Right atrium auricular region (tissue), 2 donors: ENCODE results near the gene ASTN2. TPM values are rescaled to one million over a fixed set of nuclear protein-coding genes. Genes with fewer than 3 reads are reported as not detected.

Experiments used
- DNase-seq: peaks from one replicate; pipeline ENCODE4 v3.0.0-alpha.2; 2019; ENCODE audit warnings: low spot score
- H3K27ac ChIP-seq, 2 donors: fragments of 200-600 bp; sonication (generic); 1 replicate in 1 of 2; 2 replicates in 1 of 2; pipeline ENCODE4 v1.5.1; 2016 to 2019
- H3K27me3 ChIP-seq, 2 donors: fragments of 200-600 bp; sonication (generic); one replicate each; pipeline versions ENCODE4 v1.5.1 to v1.6.0; 2017 to 2019
- H3K36me3 ChIP-seq: fragments of 200-600 bp; sonication (generic); one replicate; pipeline ENCODE4 v1.5.1; 2016
- H3K4me1 ChIP-seq, 2 donors: fragments of 200-600 bp; sonication (generic); one replicate each; pipeline versions ENCODE4 v1.5.1 to v1.6.0; 2017 to 2019
- H3K4me3 ChIP-seq, 2 donors: fragments of 200-600 bp; sonication (generic); 1 replicate in 1 of 2; 2 replicates in 1 of 2; pipeline ENCODE4 v1.5.1; 2017 to 2019; ENCODE audit warnings: mild to moderate bottlenecking in 1 of 2, moderate library complexity in 1 of 2
- H3K9me3 ChIP-seq, 2 donors: fragments of 200-600 bp; sonication (generic); one replicate each; pipeline ENCODE4 v1.5.1; 2019
- total RNA-seq, 2 donors: library from RNA; depleted of rRNA; stranded (reverse); fragments of >200 nt; gene quantifications; one replicate each; pipeline ENCODE4 v1.1.0, GENCODE V29; 2016
- TF ChIP-seq, protein P1 (sequence below), 2 donors: fragments of 200-600 bp; sonication (generic); IDR thresholded peaks; one replicate each; pipeline ENCODE4 v1.5.1; 2019; ENCODE audit warnings: antibody characterized with exemption in 2 of 2

The ASTN2 gene
- total RNA-seq, 2 donors from 2014 or later, result 11.1 to 32.2 TPM

DNA sequence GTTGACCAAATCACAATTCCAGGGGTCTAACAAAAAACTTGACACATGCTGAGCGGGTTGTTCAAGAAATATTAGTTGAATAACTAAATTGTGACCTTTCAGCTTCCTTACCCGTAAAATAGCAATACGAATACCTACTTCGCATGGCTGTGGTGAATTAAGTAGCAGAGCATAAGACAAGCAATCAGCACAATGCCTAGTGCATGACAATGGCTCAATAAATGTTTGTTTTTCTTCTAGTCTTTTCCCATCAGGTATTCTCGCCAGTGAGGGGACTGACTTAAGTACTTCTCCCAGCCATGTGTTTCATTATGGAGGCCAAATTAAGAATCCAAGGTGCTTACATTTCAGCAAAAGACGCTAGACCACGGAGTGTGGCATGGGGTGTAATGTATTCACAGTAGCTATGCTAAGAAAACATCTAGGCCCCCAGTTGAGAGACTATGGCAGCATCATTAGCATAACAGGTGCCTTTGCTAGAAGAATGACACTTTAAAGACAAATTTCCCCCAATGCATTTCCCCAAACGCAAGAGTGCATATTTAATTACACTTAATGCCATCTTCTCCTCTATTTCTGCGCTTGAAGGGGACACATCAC is 145.9 kb downstream of the ASTN2 start:
- Histone ChIP-seq H3K4me1 (no peaks in the 10 kb centered on the region), H3K36me3 (no peaks in the 10 kb centered on the region), H3K9me3 (no peaks in the 10 kb centered on the region), H3K4me3 (no peak overlapping the region), H3K27ac (peak overlapping the region in 1 of 2 donors; percentile 81), H3K27me3 (no peaks in the 10 kb centered on the region)
- no peak for DNase-seq
- TF ChIP-seq, protein P1, sequence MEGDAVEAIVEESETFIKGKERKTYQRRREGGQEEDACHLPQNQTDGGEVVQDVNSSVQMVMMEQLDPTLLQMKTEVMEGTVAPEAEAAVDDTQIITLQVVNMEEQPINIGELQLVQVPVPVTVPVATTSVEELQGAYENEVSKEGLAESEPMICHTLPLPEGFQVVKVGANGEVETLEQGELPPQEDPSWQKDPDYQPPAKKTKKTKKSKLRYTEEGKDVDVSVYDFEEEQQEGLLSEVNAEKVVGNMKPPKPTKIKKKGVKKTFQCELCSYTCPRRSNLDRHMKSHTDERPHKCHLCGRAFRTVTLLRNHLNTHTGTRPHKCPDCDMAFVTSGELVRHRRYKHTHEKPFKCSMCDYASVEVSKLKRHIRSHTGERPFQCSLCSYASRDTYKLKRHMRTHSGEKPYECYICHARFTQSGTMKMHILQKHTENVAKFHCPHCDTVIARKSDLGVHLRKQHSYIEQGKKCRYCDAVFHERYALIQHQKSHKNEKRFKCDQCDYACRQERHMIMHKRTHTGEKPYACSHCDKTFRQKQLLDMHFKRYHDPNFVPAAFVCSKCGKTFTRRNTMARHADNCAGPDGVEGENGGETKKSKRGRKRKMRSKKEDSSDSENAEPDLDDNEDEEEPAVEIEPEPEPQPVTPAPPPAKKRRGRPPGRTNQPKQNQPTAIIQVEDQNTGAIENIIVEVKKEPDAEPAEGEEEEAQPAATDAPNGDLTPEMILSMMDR (IDR thresholded peaks at IDR 0.05), result no peak

DNA sequence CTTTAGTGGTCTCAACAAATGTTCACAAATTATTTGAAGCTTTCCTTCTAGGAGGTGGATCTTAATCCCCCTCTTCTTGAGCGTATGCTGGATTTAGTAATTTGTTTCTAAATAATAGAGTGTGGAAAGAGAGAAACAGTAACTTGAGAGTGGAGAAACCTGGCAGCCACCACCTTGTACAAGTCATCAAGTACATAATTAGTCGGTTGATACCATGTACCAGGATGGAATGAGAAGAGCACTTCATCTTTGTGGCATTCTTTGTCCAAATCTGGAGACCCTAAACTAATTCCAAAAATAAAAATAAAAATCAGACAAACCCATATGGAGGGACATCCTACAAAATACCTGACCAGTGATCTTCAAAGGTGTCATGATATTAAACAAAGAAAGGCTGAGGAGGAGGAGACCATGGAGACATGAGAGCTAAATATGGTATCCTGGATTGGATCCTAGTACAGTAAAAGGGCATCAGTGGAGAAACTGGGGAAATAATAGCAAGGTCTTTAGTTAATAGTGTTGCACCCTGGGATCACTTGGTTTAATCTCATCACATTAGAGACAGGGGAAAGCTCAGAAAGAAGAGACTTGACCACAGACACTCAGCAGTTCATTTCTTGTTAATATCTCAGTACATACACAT is 147.9 kb downstream of the ASTN2 start:
- Histone ChIP-seq H3K4me3 (no peak overlapping the region), H3K36me3 (no peaks in the 10 kb centered on the region), H3K4me1 (no peaks in the 10 kb centered on the region), H3K9me3 (no peaks in the 10 kb centered on the region), H3K27ac (peak overlapping the region in 1 of 2 donors; percentile 81), H3K27me3 (no peaks in the 10 kb centered on the region)
- TF ChIP-seq, protein P1 (IDR thresholded peaks at IDR 0.05), result no peak
- DNase-seq, result no peak

DNA sequence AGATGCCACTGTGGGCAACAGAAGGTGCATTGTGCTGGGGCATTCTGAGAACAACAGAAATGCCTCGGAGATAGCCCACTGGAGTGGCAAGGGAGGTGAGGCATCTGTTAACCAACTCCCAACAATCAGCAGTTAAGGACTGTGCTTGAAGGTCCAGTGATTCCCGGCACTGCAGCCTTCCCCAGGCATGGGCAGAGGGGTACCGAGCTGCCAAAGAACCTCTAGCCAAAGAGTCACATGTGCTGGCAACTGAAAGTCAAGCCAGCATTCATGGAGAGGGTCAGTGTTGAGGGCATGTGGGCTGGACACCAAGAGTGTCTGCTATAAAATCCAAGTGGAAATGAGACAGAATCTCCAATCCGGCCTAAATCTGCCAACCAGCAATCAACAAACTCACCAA is 149.6 kb downstream of the ASTN2 start:
- Histone ChIP-seq H3K9me3 (no peaks in the 10 kb centered on the region), H3K36me3 (no peaks in the 10 kb centered on the region), H3K4me1 (no peaks in the 10 kb centered on the region), H3K27ac (peak overlapping the region; percentile 24 to 81), H3K27me3 (no peaks in the 10 kb centered on the region), H3K4me3 (no peak overlapping the region)
- TF ChIP-seq, protein P1 (IDR thresholded peaks at IDR 0.05), result no peak
- DNase-seq, result no peak

DNA sequence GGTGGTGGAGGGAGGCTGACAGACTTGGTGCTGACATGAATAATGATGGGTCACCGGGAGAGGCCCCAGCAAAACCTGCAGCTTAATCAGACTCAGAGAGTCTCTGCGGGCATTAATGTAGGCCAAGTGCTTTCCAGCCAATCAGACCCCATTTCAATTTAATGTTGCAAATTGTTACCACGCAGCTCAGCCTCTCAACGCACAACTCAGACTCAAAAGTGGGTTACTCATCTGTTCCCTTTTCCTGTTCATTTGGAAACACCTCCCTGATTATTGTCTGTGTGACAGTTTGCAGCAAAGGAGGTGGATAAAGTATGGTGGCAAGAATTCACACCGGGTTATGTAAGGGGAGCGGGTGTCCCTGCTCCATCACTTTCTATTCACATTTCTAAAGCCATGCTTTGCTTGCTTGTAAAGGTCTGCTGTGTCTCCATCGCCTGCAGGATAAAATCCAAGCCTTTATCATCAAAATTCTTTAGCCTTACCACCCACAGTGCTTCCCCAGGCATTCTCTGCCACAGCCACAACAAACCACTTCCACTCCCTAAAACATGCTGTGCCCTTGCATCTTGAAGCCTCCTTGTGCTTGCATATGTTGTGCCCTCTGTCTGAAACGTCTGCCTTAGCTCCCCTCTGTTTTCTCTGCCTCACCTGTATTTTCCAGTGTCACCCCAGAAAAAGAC is 156.5 kb downstream of the ASTN2 start:
- Histone ChIP-seq H3K27me3 (no peaks in the 10 kb centered on the region), H3K9me3 (no peaks in the 10 kb centered on the region), H3K4me1 (no peaks in the 10 kb centered on the region), H3K27ac (no peak overlapping the region), H3K4me3 (no peak overlapping the region), H3K36me3 (no peaks in the 10 kb centered on the region)
- TF ChIP-seq, protein P1 (IDR thresholded peaks at IDR 0.05), result no peak
- no peak for DNase-seq

DNA sequence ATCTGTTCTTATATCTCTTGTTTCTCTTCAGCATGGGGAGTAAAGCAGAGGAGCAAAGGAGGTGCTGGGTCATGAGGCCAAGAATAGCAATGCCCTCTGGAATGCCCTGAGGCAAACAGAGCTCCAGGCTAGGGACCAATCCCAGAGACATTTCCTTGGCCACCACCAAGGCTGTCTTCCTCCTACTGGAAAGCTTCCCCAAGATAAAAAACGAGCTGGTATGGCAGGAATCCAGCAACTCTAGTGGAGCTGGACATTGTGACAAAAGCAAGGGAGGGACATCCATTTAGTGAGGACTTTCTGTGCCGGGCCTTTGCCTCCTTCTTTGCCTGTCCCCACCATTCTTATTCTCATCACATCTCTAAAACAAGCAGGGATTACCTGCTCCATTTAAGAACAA is 161.6 kb downstream of the ASTN2 start:
- Histone ChIP-seq H3K27me3 (no peaks in the 10 kb centered on the region), H3K4me3 (no peak overlapping the region), H3K27ac (peak overlapping the region in 1 of 2 donors; percentile 60), H3K4me1 (no peaks in the 10 kb centered on the region), H3K36me3 (no peaks in the 10 kb centered on the region), H3K9me3 (no peaks in the 10 kb centered on the region)
- no peak for DNase-seq
- TF ChIP-seq, protein P1 (IDR thresholded peaks at IDR 0.05), result no peak
